ENCODE measurements around the gene KRTAP2-3.
"Not testable (repeated sequence)": the region's sequence is repeated elsewhere in the genome, so short reads cannot be mapped to it uniquely, and the experiment has no call there.

The KRTAP2-3 gene

DNA sequence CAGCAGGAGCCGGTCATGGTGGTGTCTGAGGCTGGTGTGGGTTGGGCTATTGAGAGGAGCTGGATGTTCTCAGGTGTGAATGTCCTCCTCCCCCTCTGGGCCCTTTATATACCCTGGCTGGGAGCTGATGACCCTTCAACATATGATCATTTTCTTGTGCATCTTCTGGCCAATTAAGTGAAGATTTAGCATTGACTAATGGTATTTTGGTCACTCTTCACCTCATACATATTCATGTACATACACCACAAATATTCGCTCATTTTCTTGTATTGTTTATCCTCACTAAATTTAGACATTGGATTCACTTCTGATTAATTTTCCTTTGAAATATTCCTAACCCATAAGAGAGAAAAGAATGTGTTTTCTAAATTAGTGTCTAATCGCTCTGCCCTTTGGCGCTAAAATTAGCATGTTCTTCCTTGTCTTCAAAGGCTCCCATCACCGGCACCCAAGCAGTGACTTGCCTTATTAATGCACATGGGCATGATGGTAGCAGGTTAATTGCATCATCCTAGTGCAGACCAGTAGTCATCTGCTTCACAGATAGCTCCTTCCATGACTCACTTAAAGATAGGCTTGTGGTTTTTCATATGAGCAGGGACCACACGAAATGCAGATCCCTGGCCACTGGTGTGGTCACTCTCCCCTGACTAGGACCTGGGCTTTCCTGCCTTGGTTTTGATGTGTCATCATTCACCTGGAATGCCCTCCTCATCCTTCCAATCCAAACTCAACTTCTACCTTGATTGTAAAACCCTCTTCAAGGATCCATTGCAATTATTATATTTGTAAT, 6.1 kb upstream of the KRTAP2-3 start, which contains the start of gene KRTAP2-4:
KRTAP2-4 (minus strand) TSS at position 51 of the 796 bp plus-strand sequence; CDS start at position 17, 34 bp downstream.
- no peak for DNase-seq

DNA sequence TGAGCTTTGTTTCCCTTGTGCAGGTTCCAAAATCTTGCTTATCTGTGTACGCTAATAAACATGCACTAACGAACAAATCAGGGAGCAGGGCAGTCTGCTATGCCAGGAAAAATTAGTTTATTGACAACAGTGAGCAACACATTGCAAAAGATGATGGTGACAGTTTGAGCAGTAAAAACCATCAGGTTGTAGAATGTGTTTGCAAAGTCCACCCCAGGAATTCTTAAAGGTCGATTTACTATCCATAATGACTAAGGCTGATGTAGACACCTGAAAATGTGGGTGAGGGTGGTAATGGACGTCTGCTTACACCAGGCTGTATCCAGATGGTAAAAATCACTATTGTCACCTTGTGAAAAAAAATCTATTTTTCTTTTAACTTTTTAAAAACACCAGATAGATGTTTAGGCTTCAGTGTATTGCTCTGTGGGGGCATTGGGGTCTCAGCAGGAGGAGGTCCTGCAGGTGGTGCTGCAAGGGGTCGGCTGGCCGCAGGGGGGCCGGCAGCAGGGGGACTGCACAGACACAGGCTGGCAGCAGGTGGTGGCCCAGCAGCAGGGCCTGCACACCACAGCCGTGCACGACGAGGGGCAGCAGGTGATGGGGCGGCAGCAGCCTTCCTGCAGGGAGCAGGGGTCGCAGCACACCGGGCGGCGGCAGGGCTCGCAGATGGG, 5.2 kb upstream of the KRTAP2-3 start:
- not testable (repeated sequence) for DNase-seq

DNA sequence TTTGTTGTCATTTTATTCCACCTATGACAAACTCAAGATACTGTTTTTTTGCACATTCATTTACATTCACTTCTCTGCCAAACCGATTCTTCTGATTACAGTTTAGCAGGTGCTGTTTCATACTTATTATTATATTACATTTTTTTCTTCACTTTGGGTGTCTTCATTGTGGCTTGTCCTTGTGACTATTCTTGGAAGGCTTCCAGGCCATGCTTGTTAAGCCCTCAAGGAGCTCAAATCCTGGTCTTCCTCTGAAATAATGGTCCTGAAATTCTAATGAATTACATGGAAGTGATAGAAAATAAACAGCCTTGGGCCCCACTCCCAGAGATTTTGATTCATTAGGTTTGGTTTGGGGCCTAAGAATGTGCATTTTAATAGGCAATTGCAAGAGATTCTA, 4.4 kb upstream of the KRTAP2-3 start:
- no peak for DNase-seq

DNA sequence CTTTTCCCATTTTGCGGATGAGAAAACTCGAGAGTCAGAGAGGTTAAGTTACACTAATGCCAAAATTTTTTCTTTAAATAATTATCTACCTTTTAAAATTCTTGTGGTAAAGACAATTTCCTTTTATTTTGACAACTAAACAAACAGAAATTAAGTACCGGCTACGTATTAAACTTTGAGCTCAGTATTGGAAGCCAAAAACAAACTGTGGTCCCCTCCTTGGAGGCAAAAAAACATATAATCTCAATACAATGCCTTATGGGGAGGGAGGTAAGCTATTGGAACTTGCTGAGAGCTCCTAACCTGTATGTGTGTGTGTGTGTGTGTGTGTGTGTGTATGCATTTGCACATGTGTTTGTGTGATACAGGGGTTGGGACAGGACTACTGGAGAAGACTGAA, 3.5 kb upstream of the KRTAP2-3 start:
- DNase-seq: no peak

DNA sequence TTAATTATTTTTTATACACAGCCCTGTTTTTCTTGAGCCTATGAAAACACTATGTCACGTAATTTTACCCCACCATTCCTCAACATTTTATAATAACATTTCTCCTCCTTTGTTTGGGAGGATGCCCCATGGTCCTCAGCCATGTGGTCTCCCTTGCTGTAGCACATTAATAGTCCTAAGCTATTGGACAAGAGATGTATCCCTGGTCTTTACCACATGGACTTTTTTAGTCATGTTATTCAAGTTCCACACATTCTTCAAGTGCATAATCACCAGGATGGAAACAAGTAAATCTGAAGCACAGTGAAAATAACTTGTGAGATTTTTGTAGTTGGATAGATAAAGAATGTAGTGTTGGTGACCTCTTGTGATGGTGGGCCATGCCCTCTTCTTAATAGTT, 2.0 kb upstream of the KRTAP2-3 start:
- DNase-seq: no peak

DNA sequence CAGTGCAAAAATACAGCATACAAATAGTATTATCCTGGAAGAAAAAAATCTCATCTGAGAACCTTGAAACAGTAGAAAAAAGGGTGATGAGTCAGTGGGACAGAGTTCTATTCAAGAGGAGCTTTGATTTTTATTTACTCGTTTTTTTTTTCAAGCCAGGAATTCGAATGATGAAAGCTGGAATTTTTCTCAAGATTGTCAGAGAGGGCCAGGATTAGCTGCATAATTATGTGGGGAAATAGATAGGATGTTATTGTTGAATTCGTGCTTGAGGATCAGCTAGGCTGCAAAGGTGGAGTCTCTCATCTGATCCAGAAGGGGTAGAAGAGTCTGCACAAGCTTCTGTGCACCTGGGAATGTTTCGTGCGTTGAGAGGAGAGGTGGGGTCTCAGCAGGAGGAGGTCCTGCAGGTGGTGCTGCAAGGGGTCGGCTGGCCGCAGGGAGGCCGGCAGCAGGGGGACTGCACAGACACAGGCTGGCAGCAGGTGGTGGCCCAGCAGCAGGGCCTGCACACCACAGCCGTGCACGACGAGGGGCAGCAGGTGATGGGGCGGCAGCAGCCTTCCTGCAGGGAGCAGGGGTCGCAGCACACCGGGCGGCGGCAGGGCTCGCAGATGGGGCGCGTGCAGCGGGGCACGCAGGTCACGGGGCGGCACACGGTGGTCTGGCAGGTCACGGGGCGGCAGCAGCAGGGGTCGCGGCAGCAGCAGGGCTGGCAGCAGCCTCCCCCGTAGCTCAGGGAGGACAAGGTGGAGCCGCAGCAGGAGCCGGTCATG, 450 bp downstream of the KRTAP2-3 start:
- DNase-seq: not testable (repeated sequence)

DNA sequence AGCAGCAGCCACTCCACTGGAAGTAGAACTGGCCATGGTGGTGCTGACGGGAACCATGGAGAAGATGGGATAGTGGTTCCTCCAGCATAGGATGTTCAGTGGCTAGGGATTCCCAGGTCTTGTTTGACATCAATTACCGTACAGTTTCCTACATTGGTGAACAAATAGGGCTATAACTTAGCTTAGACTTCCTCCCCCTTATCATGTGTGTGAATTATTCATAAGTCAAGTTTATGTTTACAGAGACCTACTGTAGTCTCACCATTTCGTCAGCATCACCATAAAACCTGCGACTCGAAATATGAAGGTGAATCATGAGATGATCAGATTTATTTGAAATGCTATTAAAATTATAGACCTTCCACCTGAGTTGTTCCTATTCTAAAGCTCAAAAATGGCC, 1.2 kb downstream of the KRTAP2-3 start:
- DNase-seq: no peak

DNA sequence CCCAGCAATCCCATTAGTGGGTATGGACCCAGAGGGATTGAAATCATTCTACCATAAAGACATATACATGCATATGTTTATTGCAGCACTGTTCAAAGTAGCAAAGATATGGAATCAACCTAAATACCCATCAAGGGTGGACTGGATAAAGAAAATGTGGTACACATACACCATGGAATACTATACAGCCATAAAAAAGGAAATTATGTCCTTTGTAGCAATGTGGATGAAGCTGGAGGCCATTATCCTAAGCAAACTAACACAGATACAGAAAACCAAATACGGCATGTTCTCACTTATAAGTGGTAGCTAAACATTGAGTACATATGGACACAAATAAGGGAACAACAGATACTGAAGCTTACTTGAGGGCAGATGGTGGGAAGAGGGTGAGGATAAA, 2.4 kb downstream of the KRTAP2-3 start:
- no peak for DNase-seq

DNA sequence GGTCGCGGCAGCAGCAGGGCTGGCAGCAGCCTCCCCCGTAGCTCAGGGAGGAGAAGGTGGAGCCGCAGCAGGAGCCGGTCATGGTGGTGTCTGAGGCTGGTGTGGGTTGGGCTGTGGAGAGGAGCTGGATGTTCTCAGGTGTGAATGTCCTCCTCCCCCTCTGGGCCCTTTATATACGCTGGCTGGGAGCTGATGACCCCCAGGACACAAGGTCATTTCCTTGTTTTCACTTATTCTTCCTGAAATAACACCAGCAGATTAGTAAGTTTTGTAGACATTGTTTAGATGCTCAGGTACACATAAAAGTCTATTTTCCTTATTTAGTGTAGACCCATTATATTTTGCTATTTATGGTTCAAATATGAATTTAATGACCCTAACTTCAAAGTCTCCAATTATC, 4.8 kb downstream of the KRTAP2-3 start, which contains the start of gene KRTAP2-2:
KRTAP2-2 (minus strand) TSS at position 101 of the 400 bp plus-strand sequence; CDS start at position 82, 19 bp downstream.
- DNase-seq: not testable (repeated sequence)

DNA sequence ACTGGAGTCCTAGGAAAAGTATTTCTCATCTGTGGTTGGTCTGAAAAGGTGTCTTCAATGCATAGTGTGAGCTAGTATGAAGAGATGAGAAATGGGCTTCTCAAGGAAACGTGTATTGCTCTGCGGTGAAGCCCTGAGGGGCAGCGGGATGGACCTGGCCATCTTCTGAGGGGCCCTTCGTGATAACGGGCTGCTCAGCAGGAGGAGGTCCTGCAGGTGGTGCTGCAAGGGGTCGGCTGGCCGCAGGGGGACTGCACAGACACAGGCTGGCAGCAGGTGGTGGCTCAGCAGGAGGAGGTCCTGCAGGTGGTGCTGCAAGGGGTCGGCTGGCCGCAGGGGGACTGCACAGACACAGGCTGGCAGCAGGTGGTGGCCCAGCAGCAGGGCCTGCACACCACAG, 5.4 kb downstream of the KRTAP2-3 start:
- not testable (repeated sequence) for DNase-seq

DNA sequence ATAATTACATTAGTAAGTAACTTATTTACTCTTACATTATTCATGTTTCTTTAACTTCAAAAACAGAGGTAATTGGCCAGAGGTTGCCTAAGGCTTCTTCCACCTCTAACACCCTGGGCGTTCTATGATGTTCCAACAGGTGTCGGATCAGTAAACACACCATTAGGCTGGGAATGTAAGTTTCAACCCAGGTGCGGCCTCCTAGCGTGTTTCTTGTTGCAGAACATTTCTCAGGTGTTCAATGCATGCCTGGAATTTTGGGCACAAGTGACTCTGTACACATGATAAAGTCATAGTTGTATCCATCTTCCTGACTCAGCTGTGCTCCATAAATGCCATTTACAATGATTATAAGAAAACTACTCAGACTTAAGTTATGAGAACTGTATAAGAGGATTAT, 5.9 kb downstream of the KRTAP2-3 start:
- DNase-seq: no peak

DNA sequence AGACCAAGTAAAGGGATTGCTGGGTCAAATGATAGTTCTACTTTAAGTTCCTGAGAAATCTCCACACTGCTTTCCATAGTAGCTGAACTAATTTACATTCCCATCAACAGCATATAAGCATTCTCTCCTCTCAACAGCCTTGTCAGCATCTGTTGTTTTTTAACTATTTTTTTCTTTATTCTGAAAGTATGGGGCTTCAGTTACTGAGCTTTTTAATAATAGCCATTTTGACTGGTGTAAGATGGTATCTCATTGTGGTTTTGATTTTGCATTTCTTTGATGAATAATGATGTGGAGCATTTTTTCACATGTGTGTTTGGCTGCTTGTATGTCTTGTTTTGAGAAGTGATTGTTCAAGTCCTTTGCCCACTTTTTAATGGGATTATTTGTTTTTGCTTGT, 7.3 kb downstream of the KRTAP2-3 start:
- DNase-seq: no peak

DNA sequence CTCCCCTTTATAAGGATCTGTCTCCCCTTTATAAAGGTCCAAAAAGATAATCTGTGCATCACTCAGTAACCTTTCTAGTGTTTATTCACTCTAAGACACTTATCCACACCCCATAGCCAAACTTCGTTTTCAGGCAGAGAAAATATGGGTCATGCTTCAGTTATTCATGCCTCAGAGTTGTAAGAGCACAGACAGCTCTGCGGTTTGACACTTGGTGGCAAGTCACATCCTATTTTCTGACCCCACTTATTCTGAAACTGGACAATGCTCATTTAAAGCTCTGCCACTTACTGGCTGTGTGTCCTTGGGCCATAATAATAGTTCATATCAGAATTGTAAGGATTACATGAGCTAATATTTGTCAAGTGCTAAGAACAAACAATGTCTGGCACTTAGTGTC, 10.8 kb downstream of the KRTAP2-3 start:
- no peak for DNase-seq

DNA sequence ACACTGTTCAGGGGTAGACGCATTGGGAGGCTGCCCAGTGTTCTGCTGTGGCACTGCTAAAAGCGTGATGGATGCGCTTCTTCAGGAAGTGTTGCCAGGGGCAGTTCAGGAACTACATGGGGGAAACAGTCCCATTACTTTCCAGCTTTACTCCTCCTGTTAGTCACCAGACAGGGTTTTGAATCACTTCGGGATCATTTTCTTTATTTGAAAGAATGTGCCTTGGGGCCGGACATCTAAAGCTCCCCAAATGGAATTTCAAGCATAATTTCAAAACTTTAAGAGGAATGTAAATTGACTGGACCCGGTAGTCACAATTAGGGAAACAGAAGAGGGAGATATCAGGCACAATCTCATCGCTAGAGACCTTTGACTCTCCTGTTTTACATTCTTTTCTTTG, 11.5 kb downstream of the KRTAP2-3 start:
- no peak for DNase-seq

DNA sequence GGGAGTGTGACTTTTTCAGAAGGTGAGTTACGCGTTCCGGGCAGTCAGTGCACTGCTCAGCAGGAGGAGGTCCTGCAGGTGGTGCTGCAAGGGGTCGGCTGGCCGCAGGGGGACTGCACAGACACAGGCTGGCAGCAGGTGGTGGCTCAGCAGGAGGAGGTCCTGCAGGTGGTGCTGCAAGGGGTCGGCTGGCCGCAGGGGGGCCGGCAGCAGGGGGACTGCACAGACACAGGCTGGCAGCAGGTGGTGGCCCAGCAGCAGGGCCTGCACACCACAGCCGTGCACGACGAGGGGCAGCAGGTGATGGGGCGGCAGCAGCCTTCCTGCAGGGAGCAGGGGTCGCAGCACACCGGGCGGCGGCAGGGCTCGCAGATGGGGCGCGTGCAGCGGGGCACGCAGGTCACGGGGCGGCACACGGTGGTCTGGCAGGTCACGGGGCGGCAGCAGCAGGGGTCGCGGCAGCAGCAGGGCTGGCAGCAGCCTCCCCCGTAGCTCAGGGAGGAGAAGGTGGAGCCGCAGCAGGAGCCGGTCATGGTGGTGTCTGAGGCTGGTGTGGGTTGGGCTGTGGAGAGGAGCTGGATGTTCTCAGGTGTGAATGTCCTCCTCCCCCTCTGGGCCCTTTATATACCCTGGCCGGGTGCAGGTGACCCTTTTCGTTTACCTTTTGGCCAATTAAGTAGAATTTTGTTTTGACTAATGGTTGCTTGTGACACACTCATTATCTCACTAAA, 13.0 kb downstream of the KRTAP2-3 start, which contains the start of gene KRTAP2-1:
KRTAP2-1 (minus strand) TSS at position 582 of the 731 bp plus-strand sequence; CDS start at position 533, 49 bp downstream.
- DNase-seq: not testable (repeated sequence)

DNA sequence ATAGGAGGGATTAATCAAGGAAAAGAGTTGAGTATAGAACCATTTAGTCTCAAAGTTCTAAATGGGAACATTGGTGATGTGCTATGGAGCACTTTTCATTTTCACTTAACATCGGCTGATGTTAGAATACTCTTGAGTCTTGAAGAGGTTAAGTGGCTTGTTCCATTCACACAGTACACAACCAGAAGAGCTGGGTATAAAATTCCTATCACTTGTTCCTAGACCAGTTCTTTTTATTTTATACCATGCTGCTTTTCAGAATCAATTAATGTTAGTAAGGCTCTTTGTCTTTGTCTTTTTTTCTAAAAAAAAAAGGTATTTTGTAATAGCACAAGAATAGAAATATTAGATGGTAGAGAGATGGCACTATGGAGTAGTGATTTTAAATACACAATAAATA, 17.0 kb downstream of the KRTAP2-3 start:
- DNase-seq: no peak

DNA sequence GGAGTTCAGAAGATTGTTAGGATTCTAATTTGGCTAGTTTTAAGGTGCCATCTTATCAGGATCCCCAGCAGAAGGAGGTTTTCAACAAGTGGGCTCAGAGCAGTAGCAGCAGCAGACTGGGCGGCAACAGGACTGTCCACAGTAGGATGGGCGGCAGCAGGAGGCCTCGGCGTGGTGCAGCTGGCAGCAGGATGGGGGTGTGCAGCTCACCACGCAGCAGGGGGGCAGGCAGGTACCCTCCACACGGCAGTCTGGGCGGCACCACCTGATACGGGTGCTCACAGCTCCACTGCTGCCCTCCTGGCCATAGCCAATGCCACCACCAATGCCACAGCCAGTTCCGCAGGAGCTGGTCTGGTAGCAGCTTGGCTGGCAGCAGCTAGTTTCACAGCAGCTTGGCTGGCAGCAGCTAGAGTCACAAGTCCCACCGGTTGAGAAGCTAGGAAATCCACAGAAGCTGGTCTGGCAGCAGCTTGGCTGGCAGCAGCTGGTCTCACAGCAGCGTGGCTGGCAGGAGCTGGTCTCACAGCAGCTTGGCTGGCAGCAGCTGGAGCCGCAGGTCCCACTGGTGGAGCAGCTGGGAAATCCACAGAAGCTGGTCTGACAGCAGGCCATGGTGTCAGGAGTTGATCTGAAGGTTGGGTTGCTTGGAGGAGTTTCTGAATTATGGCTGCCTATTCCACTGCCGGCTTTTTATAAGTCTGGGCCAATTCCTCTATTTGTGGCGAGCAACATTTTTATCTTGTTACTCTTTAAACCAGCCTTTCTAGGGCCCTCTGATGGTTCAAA, 18.9 kb downstream of the KRTAP2-3 start, which contains the start of gene KRTAP1-1:
KRTAP1-1 (minus strand) TSS at position 668 of the 789 bp plus-strand sequence; CDS start at position 615, 53 bp downstream.
- not testable (repeated sequence) for DNase-seq

DNA sequence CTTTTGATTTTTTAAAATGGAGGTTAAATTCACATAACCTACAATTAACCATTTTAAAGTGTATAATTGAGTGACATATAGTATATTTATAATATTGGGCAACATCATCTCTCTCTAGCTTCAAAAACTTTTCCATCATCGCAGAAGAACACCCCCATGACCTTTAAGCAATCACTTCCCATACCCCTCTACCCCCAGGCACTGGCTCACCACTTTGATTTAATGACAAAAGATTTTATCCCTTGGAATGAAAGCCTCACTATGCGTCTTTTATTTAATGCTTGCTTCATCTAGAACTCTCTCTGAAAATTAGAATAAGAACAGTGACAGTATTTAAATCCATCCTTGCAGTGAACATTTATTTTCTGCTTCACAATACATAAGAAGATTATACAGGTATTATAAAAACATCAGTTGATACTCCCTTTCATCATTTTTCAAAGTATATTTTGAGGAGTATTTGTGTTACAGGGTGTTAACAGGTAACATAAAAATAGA, 22.0 kb downstream of the KRTAP2-3 start:
- no peak for DNase-seq

DNA sequence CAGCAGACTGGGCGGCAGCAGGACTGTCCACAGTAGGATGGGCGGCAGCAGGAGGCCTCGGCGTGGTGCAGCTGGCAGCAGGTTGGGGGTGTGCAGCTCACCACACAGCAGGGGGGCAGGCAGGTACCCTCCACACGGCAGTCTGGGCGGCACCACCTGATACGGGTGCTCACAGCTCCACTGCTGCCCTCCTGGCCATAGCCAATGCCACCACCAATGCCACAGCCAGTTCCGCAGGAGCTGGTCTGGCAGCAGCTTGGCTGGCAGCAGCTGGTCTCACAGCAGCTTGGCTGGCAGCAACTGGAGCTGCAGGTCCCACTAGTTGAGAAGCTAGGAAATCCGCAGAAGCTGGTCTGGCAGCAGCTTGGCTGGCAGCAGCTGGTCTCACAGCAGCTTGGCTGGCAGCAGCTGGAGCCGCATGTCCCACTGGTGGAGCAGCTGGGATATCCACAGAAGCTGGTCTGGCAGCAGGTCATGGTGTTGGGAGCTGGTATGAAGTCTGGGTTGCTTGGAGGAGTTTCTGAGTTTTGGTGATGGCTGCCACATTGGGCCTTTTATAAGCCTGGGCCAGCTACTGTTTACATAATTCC, 25.5 kb downstream of the KRTAP2-3 start, which contains the start of gene KRTAP1-3:
KRTAP1-3 (minus strand) TSS at position 529 of the 590 bp plus-strand sequence; CDS start at position 476, 53 bp downstream.
- DNase-seq: not testable (repeated sequence)

DNA sequence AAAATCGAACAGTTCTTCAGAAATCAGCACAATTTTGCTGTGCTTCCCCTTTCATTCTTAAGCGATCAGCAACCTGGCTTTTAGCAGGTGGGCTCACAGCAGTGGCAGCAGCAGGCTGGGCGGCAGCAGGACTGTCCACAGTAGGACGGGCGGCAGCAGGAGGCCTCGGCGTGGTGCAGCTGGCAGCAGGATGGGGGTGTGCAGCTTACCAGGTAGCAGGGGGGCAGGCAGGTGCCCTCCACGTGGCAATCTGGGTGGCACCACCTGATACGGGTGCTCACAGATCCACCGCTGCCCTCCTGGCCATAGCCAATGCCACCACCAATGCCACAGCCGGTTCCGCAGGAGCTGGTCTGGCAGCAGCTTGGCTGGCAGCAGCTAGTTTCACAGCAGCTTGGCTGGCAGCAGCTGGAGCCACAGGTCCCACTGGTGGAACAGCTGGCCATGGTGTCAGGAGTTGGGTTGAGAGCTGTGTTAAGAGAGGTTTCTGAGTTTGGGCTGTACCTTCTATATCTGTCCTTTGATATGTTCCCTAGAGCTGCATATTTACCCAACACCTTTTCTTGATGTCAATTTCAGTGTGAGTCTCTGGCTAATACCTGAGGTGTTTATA, 30.2 kb downstream of the KRTAP2-3 start, which contains the start of gene KRTAP1-4:
KRTAP1-4 (minus strand) TSS at position 563 of the 613 bp plus-strand sequence; CDS start at position 446, 117 bp downstream.
- no peak for DNase-seq
